Measurements from ENCODE around the gene CDC14B.
"Not testable (repeated sequence)": the region's sequence is repeated elsewhere in the genome, so short reads cannot be mapped to it uniquely, and the experiment has no call there.

GRCh38 chr9:96543131-96543530 lies 76.5 kb downstream of the CDC14B start:
- TF ChIP-seq CTCF (IDR thresholded peaks at IDR 0.05; ENCODE audit: low read length); EZH2phosphoT487 (IDR thresholded peaks at IDR 0.05; ENCODE audit: low read length); EZH2 (optimal IDR thresholded peaks at IDR 0.05; ENCODE audit: low read depth, low read length): not testable (repeated sequence)

Data from MM.1S (cell line).